ENCODE results near the gene PLEKHG4. TPM values are rescaled to one million over a fixed set of nuclear protein-coding genes. Genes with fewer than 3 reads are reported as not detected.

PLEKHG4 gene
- total RNA-seq, 2 donors from 2014 or later = 7.7 to 57.8 TPM

GRCh38 chr16:67284699-67285646 lies 5.6 kb downstream of the PLEKHG4 start:
- 66% methylated on average over 33 of the region's 34 CpGs for WGBS
- no peaks in the 10 kb centered on the region for H3K9me3 ChIP-seq
- H3K27me3 ChIP-seq (replicated peaks; ENCODE audit: insufficient read depth) = no peaks in the 10 kb centered on the region
- TF ChIP-seq POLR2A (IDR thresholded peaks at IDR 0.05) = no peak
- TF ChIP-seq CTCF (IDR thresholded peaks at IDR 0.05) = peak in 3 of 4 experiments; percentile 36 to 71 (median 45)
- peak; percentile 15 for TF ChIP-seq POLR2AphosphoS5 (IDR thresholded peaks at IDR 0.05)
- H3K4me1 ChIP-seq (replicated peaks) = no peaks in the 10 kb centered on the region
- DNase-seq (ENCODE audit: low spot score) = peak; percentile 36
- H3K4me3 ChIP-seq = no peak overlapping the region
- no peak overlapping the region for H3K27ac ChIP-seq
- H3K36me3 ChIP-seq = no peaks in the 10 kb centered on the region
- intact Hi-C loops (cut with DNase I) = loop anchor here (10.0 kb wide), 1 partner anchor 110 kb away; the partner anchor contains the start of gene TPPP3

GRCh38 chr16:67286441-67287235 lies 7.3 kb downstream of the PLEKHG4 start:
- Histone ChIP-seq H3K36me3 (no peaks in the 10 kb centered on the region), H3K4me3 (no peak overlapping the region), H3K9me3 (no peaks in the 10 kb centered on the region), H3K27me3 (replicated peaks; ENCODE audit: insufficient read depth) (no peaks in the 10 kb centered on the region), H3K4me1 (replicated peaks) (no peaks in the 10 kb centered on the region), H3K27ac (no peak overlapping the region)
- no peak for DNase-seq (ENCODE audit: low spot score)
- TF ChIP-seq POLR2AphosphoS5 (IDR thresholded peaks at IDR 0.05) = no peak
- no peak for TF ChIP-seq CTCF (IDR thresholded peaks at IDR 0.05)
- TF ChIP-seq POLR2A (IDR thresholded peaks at IDR 0.05) = no peak
- intact Hi-C loops (cut with DNase I) = loop anchor here (10.0 kb wide), 1 partner anchor 108 kb away; the partner anchor contains the start of gene TPPP3
- WGBS = 91% methylated on average over 24 of the region's 28 CpGs

- Histone ChIP-seq H3K27me3 (replicated peaks; ENCODE audit: insufficient read depth) (no peaks in the 10 kb centered on the region), H3K36me3 (no peaks in the 10 kb centered on the region), H3K4me3 (no peak overlapping the region), H3K27ac (no peak overlapping the region), H3K9me3 (no peaks in the 10 kb centered on the region), H3K4me1 (replicated peaks) (no peaks in the 10 kb centered on the region)
- no peak for DNase-seq (ENCODE audit: low spot score)
- WGBS = 93% methylated on average over 14 of the region's 14 CpGs
- intact Hi-C loops (cut with DNase I) = loop anchor here (10.0 kb wide), 1 partner anchor 107 kb away; the partner anchor contains the start of gene TPPP3
- TF ChIP-seq POLR2A (IDR thresholded peaks at IDR 0.05) (no peak), CTCF (IDR thresholded peaks at IDR 0.05) (no peak), POLR2AphosphoS5 (IDR thresholded peaks at IDR 0.05) (no peak)
These were observed 8.6 kb downstream of the PLEKHG4 start for GRCh38 chr16:67287960-67288359.

- TF ChIP-seq CTCF (IDR thresholded peaks at IDR 0.05) = no peak
- no peak for TF ChIP-seq POLR2A (IDR thresholded peaks at IDR 0.05)
- no peak for TF ChIP-seq POLR2AphosphoS5 (IDR thresholded peaks at IDR 0.05)
- 85% methylated on average over 7 of the region's 7 CpGs for WGBS
- H3K9me3 ChIP-seq = no peaks in the 10 kb centered on the region
- no peak overlapping the region for H3K4me3 ChIP-seq
- H3K27ac ChIP-seq = no peak overlapping the region
- no peaks in the 10 kb centered on the region for H3K36me3 ChIP-seq
- no peak for DNase-seq (ENCODE audit: low spot score)
- intact Hi-C loops (cut with DNase I) = no loop called here
- no peaks in the 10 kb centered on the region for H3K27me3 ChIP-seq (replicated peaks; ENCODE audit: insufficient read depth)
- no peaks in the 10 kb centered on the region for H3K4me1 ChIP-seq (replicated peaks)
These were observed 12.1 kb downstream of the PLEKHG4 start for GRCh38 chr16:67291461-67291860.
